Measurements from ENCODE around the gene SEMA5A. TPM values are rescaled to one million over a fixed set of nuclear protein-coding genes. Genes with fewer than 3 reads are reported as not detected.

Gene SEMA5A
- polyA plus RNA-seq, 3 donors: not detected

- H3K36me3 ChIP-seq (replicated peaks in 1 of 2; ENCODE audit: control insufficient read depth in 1 of 2, insufficient read depth in 2 of 2, low read length in 2 of 2): no peaks in the 10 kb centered on the region
- H3K9me3 ChIP-seq (replicated peaks in 1 of 2; ENCODE audit: control insufficient read depth in 1 of 2, insufficient read depth in 1 of 2, low read length in 2 of 2): peaks cover 0 to 4% of the 10 kb centered on the region in 2 donors
- no peak overlapping the region for H3K9ac ChIP-seq (ENCODE audit: insufficient read depth, low read length, poor library complexity, severe bottlenecking)
- H3K4me3 ChIP-seq (replicated peaks in 1 of 3; ENCODE audit: low read depth in 2 of 3, low read length in 3 of 3): no peak overlapping the region
- Mint-ChIP-seq H3K36me3 (no peaks in the 10 kb centered on the region), H3K9me3 (peaks cover 0 to 12% (median 3%) of the 10 kb centered on the region in 7 donors), H3K27me3 (ENCODE audit: low read depth in 3 of 3) (no peaks in the 10 kb centered on the region), H3K4me3 (no peak overlapping the region), H3K4me1 (no peaks in the 10 kb centered on the region), H3K27ac (no peak overlapping the region)
- intact Hi-C loops (cut with micrococcal nuclease): no loop called here
- H3K27me3 ChIP-seq (ENCODE audit: control insufficient read depth in 2 of 2, insufficient read depth in 2 of 2, low read length in 2 of 2): no peaks in the 10 kb centered on the region
- TF ChIP-seq CTCF (IDR thresholded peaks at IDR 0.05): no peak
- WGBS (ENCODE audit: insufficient coverage): no CpG with 5 or more reads among the region's 5 CpGs
- H3K4me2 ChIP-seq (replicated peaks; ENCODE audit: extremely low read depth, low read length, poor library complexity, severe bottlenecking): no peak overlapping the region
- H2AFZ ChIP-seq (ENCODE audit: insufficient read depth, low read depth, low read length, poor library complexity, severe bottlenecking): no peak overlapping the region
- H4K20me1 ChIP-seq (ENCODE audit: insufficient read depth, low read length): no peaks in the 10 kb centered on the region
- no peak overlapping the region for H3K27ac ChIP-seq (ENCODE audit: low read depth in 1 of 2, low read length in 2 of 2)
- no peak for DNase-seq
- no peaks in the 10 kb centered on the region for H3K79me2 ChIP-seq (ENCODE audit: insufficient read depth, low read length)
- H3K4me1 ChIP-seq (ENCODE audit: control insufficient read depth in 1 of 2, insufficient read depth in 2 of 2, low read length in 2 of 2): no peaks in the 10 kb centered on the region
Observed at GRCh38 chr5:9140711-9141110, 405.2 kb downstream of the SEMA5A start.

- Histone ChIP-seq H4K20me1 (ENCODE audit: insufficient read depth, low read length) (no peaks in the 10 kb centered on the region), H3K27ac (ENCODE audit: low read depth in 1 of 2, low read length in 2 of 2) (no peak overlapping the region), H3K4me1 (ENCODE audit: control insufficient read depth in 1 of 2, insufficient read depth in 2 of 2, low read length in 2 of 2) (no peaks in the 10 kb centered on the region), H3K9ac (ENCODE audit: insufficient read depth, low read length, poor library complexity, severe bottlenecking) (no peak overlapping the region), H3K27me3 (ENCODE audit: control insufficient read depth in 2 of 2, insufficient read depth in 2 of 2, low read length in 2 of 2) (no peaks in the 10 kb centered on the region), H3K4me2 (replicated peaks; ENCODE audit: extremely low read depth, low read length, poor library complexity, severe bottlenecking) (no peak overlapping the region), H3K9me3 (replicated peaks in 1 of 2; ENCODE audit: control insufficient read depth in 1 of 2, insufficient read depth in 1 of 2, low read length in 2 of 2) (peaks cover 0 to 4% of the 10 kb centered on the region in 2 donors), H2AFZ (ENCODE audit: insufficient read depth, low read depth, low read length, poor library complexity, severe bottlenecking) (no peak overlapping the region), H3K4me3 (replicated peaks in 1 of 3; ENCODE audit: low read depth in 2 of 3, low read length in 3 of 3) (no peak overlapping the region), H3K36me3 (replicated peaks in 1 of 2; ENCODE audit: control insufficient read depth in 1 of 2, insufficient read depth in 2 of 2, low read length in 2 of 2) (no peaks in the 10 kb centered on the region), H3K79me2 (ENCODE audit: insufficient read depth, low read length) (no peaks in the 10 kb centered on the region)
- Mint-ChIP-seq H3K4me3 (no peak overlapping the region), H3K36me3 (no peaks in the 10 kb centered on the region), H3K9me3 (peaks cover 0 to 9% (median 2%) of the 10 kb centered on the region in 7 donors), H3K27me3 (ENCODE audit: low read depth in 3 of 3) (no peaks in the 10 kb centered on the region), H3K27ac (no peak overlapping the region), H3K4me1 (no peaks in the 10 kb centered on the region)
- no CpG with 5 or more reads among the region's 4 CpGs for WGBS (ENCODE audit: insufficient coverage)
- no peak for TF ChIP-seq CTCF (IDR thresholded peaks at IDR 0.05)
- no peak for DNase-seq
- intact Hi-C loops (cut with micrococcal nuclease): no loop called here
Observed at GRCh38 chr5:9140202-9140601, 405.7 kb downstream of the SEMA5A start.
